H9 (cell line): ENCODE measurements around the gene TCERG1L. TPM values are rescaled to one million over a fixed set of nuclear protein-coding genes. Genes with fewer than 3 reads are reported as not detected.

Source experiments
- DNase-seq: peaks from one replicate; pipeline ENCODE4 v3.0.0-alpha.2; 2017
- H2AFZ ChIP-seq: one replicate; pipeline ENCODE4 v1.6.1; 2013; ENCODE audit warnings: mild to moderate bottlenecking, low read length, control low read depth, moderate library complexity
- H2AK5ac ChIP-seq: 2 replicates; pipeline ENCODE4 v1.6.1; 2013; ENCODE audit warnings: low read length, control low read depth, mixed read lengths; ENCODE audit not compliant: insufficient read length
- H2BK120ac ChIP-seq: one replicate; pipeline ENCODE4 v1.6.1; 2013; ENCODE audit warnings: low read depth, mild to moderate bottlenecking, low read length, control low read depth, inconsistent platforms; ENCODE audit not compliant: poor library complexity, severe bottlenecking
- H2BK12ac ChIP-seq: 2 replicates; pipeline ENCODE4 v1.6.1; 2013; ENCODE audit warnings: low read length, control low read depth, mixed read lengths, low read depth; ENCODE audit not compliant: insufficient read length
- H2BK15ac ChIP-seq: 2 replicates; pipeline ENCODE4 v1.6.1; 2013; ENCODE audit warnings: low read depth, low read length, control low read depth
- H2BK20ac ChIP-seq: one replicate; pipeline ENCODE4 v1.6.1; 2013; ENCODE audit warnings: low read depth, mild to moderate bottlenecking, low read length, control low read depth, inconsistent platforms; ENCODE audit not compliant: poor library complexity, severe bottlenecking
- H2BK5ac ChIP-seq: 2 replicates; pipeline ENCODE4 v1.6.1; 2013; ENCODE audit warnings: low read length, control low read depth, mixed read lengths; ENCODE audit not compliant: insufficient read length
- H3K14ac ChIP-seq: 2 replicates; pipeline ENCODE4 v1.6.1; 2013; ENCODE audit warnings: low read length, control low read depth; ENCODE audit not compliant: insufficient read depth
- H3K18ac ChIP-seq: 2 replicates; pipeline ENCODE4 v1.6.1; 2013; ENCODE audit warnings: low read depth, mild to moderate bottlenecking, mixed read lengths, low read length, control low read depth; ENCODE audit not compliant: insufficient read length
- H3K23ac ChIP-seq: 2 replicates; pipeline ENCODE4 v1.6.1; 2013; ENCODE audit warnings: low read length, control low read depth, mixed read lengths, low read depth; ENCODE audit not compliant: insufficient read length
- H3K23me2 ChIP-seq: 2 replicates; pipeline ENCODE4 v1.6.1; 2013; ENCODE audit warnings: low read depth, mild to moderate bottlenecking, mixed read lengths, low read length, control low read depth; ENCODE audit not compliant: insufficient read length, poor library complexity, severe bottlenecking
- H3K27ac ChIP-seq: 2 replicates; pipeline ENCODE4 v1.5.1; 2013; ENCODE audit warnings: low read length, control low read depth, mixed read lengths, low read depth; ENCODE audit not compliant: insufficient read length
- H3K27me3 ChIP-seq: 2 replicates; pipeline ENCODE4 v1.6.1; 2013; ENCODE audit warnings: low read length, control low read depth, inconsistent platforms; ENCODE audit not compliant: insufficient read depth
- H3K4ac ChIP-seq: 2 replicates; pipeline ENCODE4 v1.6.1; 2013; ENCODE audit warnings: low read depth, mild to moderate bottlenecking, control low read depth, inconsistent platforms, low read length, moderate library complexity
- H3K4me1 ChIP-seq: 2 replicates; pipeline ENCODE4 v1.6.1; 2013; ENCODE audit warnings: low read length, control low read depth, inconsistent platforms; ENCODE audit not compliant: insufficient read depth
- H3K4me2 ChIP-seq: 2 replicates; pipeline ENCODE4 v1.6.1; 2013; ENCODE audit warnings: low read length, control low read depth, mixed read lengths; ENCODE audit not compliant: insufficient read length, insufficient read depth
- H3K56ac ChIP-seq: 2 replicates; pipeline ENCODE4 v1.6.1; 2013; ENCODE audit warnings: low read depth, mild to moderate bottlenecking, mixed read lengths, low read length, control low read depth; ENCODE audit not compliant: insufficient read length
- H3K79me1 ChIP-seq: 2 replicates; pipeline ENCODE4 v1.6.1; 2013; ENCODE audit warnings: low read depth, mild to moderate bottlenecking, moderate library complexity, low read length, control low read depth, inconsistent platforms; ENCODE audit not compliant: insufficient read depth, poor library complexity, severe bottlenecking
- H3K79me2 ChIP-seq: 2 replicates; pipeline ENCODE4 v1.6.1; 2013; ENCODE audit warnings: low read length, control low read depth, inconsistent platforms; ENCODE audit not compliant: insufficient read depth
- H3K9ac ChIP-seq: 2 replicates; pipeline ENCODE4 v1.6.1; 2013; ENCODE audit warnings: low read length, control low read depth, mixed read lengths; ENCODE audit not compliant: insufficient read length; ENCODE audit errors: extremely low read depth
- H3K9me3 ChIP-seq: one replicate; pipeline ENCODE4 v1.6.1; 2013; ENCODE audit warnings: low read depth, low read length, inconsistent platforms; ENCODE audit not compliant: control insufficient read depth
- H3T11ph ChIP-seq: one replicate; pipeline ENCODE4 v1.6.1; 2013; ENCODE audit warnings: mild to moderate bottlenecking, low read length, control low read depth, inconsistent platforms
- H4K20me1 ChIP-seq: one replicate; pipeline ENCODE4 v1.6.1; 2013; ENCODE audit not compliant: control insufficient read depth, insufficient read length, insufficient read depth
- H4K5ac ChIP-seq: 2 replicates; pipeline ENCODE4 v1.6.1; 2013; ENCODE audit warnings: low read depth, mild to moderate bottlenecking, mixed read lengths, low read length, control low read depth; ENCODE audit not compliant: insufficient read length
- H4K8ac ChIP-seq: replicated peaks from 2 replicates; pipeline ENCODE4 v1.6.1; 2013; ENCODE audit warnings: low read length, control low read depth, mixed read lengths, low read depth; ENCODE audit not compliant: insufficient read length
- H4K91ac ChIP-seq: 2 replicates; pipeline ENCODE4 v1.6.1; 2013; ENCODE audit warnings: low read depth, mild to moderate bottlenecking, moderate library complexity, mixed read lengths, low read length, control low read depth; ENCODE audit not compliant: insufficient read length
- H3K27ac Mint-ChIP-seq, 3 experiments: 2 replicates in 2 of 3; 3 replicates in 1 of 3; pipeline ENCODE4 v1.8.0; 2020 to 2021; ENCODE audit warnings: mixed read lengths in 3 of 3, mild to moderate bottlenecking in 1 of 3, moderate library complexity in 1 of 3
- H3K27me3 Mint-ChIP-seq: 2 replicates; pipeline ENCODE4 v1.8.0; 2021; ENCODE audit warnings: low read depth, mild to moderate bottlenecking, moderate library complexity, mixed read lengths
- H3K36me3 Mint-ChIP-seq, 3 experiments: 2 replicates in 2 of 3; 3 replicates in 1 of 3; pipeline ENCODE4 v1.8.0; 2020 to 2021; ENCODE audit warnings: low read depth in 3 of 3, mixed read lengths in 3 of 3; ENCODE audit not compliant: insufficient read depth in 1 of 3
- H3K4me1 Mint-ChIP-seq, 2 experiments: 2 replicates each; pipeline ENCODE4 v1.8.0; 2020; ENCODE audit warnings: mixed read lengths in 2 of 2
- H3K4me3 Mint-ChIP-seq, 2 experiments: 2 replicates in 1 of 2; 3 replicates in 1 of 2; pipeline ENCODE4 v1.8.0; 2020 to 2021; ENCODE audit warnings: mild to moderate bottlenecking in 2 of 2, mixed read lengths in 2 of 2, moderate library complexity in 1 of 2
- H3K9me3 Mint-ChIP-seq, 2 experiments: 2 replicates in 1 of 2; 3 replicates in 1 of 2; pipeline ENCODE4 v1.8.0; 2020; ENCODE audit warnings: mild to moderate bottlenecking in 2 of 2, mixed read lengths in 2 of 2, moderate library complexity in 1 of 2
- WGBS: extraction: QIAGEN DNeasy Blood & Tissue Kit; methylation state at CpG from one replicate; pipeline ENCODE4 v1.1.7; 2013; ENCODE audit warnings: missing lambda C conversion rate, low lambda C conversion rate, mixed read lengths; ENCODE audit not compliant: insufficient read length; ENCODE audit errors: extremely low coverage; 5-methylcytosine and 5-hydroxymethylcytosine counted together
- total RNA-seq: library from RNA; stranded (reverse); gene quantifications from 2 replicates; pipeline ENCODE4 v1.2.1, GENCODE V29; 2021
- TF ChIP-seq, protein P1 (sequence below): fragments of 200-600 bp; sonication (generic); conservative IDR thresholded peaks from 3 replicates; pipeline ENCODE4 v1.8.0; 2021; ENCODE audit warnings: antibody characterized with exemption, mild to moderate bottlenecking

The TCERG1L gene
- total RNA-seq, 1 experiment from 2014 or later: 3.3 TPM

GRCh38 chr10:131077724-131078123, 233.8 kb downstream of the TCERG1L start:
- H3K4me1 Mint-ChIP-seq: peaks cover 7 to 10% of the 10 kb centered on the region in 2 experiments
- H2BK12ac ChIP-seq: no peak overlapping the region
- TF ChIP-seq, protein P1, sequence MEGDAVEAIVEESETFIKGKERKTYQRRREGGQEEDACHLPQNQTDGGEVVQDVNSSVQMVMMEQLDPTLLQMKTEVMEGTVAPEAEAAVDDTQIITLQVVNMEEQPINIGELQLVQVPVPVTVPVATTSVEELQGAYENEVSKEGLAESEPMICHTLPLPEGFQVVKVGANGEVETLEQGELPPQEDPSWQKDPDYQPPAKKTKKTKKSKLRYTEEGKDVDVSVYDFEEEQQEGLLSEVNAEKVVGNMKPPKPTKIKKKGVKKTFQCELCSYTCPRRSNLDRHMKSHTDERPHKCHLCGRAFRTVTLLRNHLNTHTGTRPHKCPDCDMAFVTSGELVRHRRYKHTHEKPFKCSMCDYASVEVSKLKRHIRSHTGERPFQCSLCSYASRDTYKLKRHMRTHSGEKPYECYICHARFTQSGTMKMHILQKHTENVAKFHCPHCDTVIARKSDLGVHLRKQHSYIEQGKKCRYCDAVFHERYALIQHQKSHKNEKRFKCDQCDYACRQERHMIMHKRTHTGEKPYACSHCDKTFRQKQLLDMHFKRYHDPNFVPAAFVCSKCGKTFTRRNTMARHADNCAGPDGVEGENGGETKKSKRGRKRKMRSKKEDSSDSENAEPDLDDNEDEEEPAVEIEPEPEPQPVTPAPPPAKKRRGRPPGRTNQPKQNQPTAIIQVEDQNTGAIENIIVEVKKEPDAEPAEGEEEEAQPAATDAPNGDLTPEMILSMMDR: no peak
- H3T11ph ChIP-seq: no peak overlapping the region
- no peak overlapping the region for H3K27ac Mint-ChIP-seq
- no peak overlapping the region for H3K9ac ChIP-seq
- H3K23me2 ChIP-seq: no peaks in the 10 kb centered on the region
- no peak overlapping the region for H2BK5ac ChIP-seq
- no peak overlapping the region for H2AK5ac ChIP-seq
- no peaks in the 10 kb centered on the region for H3K9me3 ChIP-seq
- H3K79me1 ChIP-seq: no peaks in the 10 kb centered on the region
- H3K14ac ChIP-seq: no peak overlapping the region
- H3K27ac ChIP-seq: no peak overlapping the region
- H4K20me1 ChIP-seq: no peaks in the 10 kb centered on the region
- no peak overlapping the region for H2BK120ac ChIP-seq
- no peak overlapping the region for H2BK20ac ChIP-seq
- no peaks in the 10 kb centered on the region for H3K4me1 ChIP-seq
- WGBS: no CpG with 5 or more reads among the region's 6 CpGs
- H3K27me3 Mint-ChIP-seq: peaks cover 2% of the 10 kb centered on the region; the same call in 1 of the 2 replicates
- H4K5ac ChIP-seq: no peak overlapping the region
- no peaks in the 10 kb centered on the region; a peak in 1 of 7 replicates for H3K36me3 Mint-ChIP-seq
- no peak overlapping the region for H2AFZ ChIP-seq
- no peak overlapping the region for H2BK15ac ChIP-seq
- no peak overlapping the region for H4K8ac ChIP-seq
- no peaks in the 10 kb centered on the region for H3K79me2 ChIP-seq
- H4K91ac ChIP-seq: no peak overlapping the region
- no peaks in the 10 kb centered on the region for H3K9me3 Mint-ChIP-seq
- no peak for DNase-seq
- H3K4me3 Mint-ChIP-seq: no peak overlapping the region
- H3K27me3 ChIP-seq: no peaks in the 10 kb centered on the region
- H3K56ac ChIP-seq: no peak overlapping the region
- no peak overlapping the region for H3K4me2 ChIP-seq
- no peak overlapping the region for H3K23ac ChIP-seq
- H3K18ac ChIP-seq: no peak overlapping the region
- no peak overlapping the region for H3K4ac ChIP-seq
